WTC11 (cell line): Measurements from ENCODE around the gene ANTXR2. TPM values are rescaled to one million over a fixed set of nuclear protein-coding genes. Genes with fewer than 3 reads are reported as not detected.

ENCODE experiments used
- ATAC-seq: fragments of 200-7000 bp; cut with Tn5 transposase; 2 replicates; pipeline ENCODE4 v1.10.0; 2021; ENCODE audit warnings: mild to moderate bottlenecking, moderate library complexity
- CTCF ChIA-PET: fragments of 300-600 bp; sonication (Branson Sonifier 250); formaldehyde crosslinking; loops from one replicate; lab custom pipeline; 2021; ENCODE audit warnings: antibody characterized with exemption; lab: Charles Lee
- POLR2A ChIA-PET: fragments of 350-600 bp; sonication (Branson Sonifier 250); formaldehyde crosslinking; loops from one replicate; lab custom pipeline; 2021; ENCODE audit warnings: antibody characterized with exemption; lab: Charles Lee
- DNase-seq: peaks from one replicate; pipeline ENCODE4 v3.0.0; 2021; ENCODE audit warnings: low spot score
- H3K27ac Mint-ChIP-seq: 2 replicates; pipeline ENCODE4 v1.8.0; 2021; ENCODE audit warnings: mixed read lengths
- H3K27me3 Mint-ChIP-seq: 2 replicates; pipeline ENCODE4 v1.8.0; 2021; ENCODE audit warnings: low read depth, mild to moderate bottlenecking, moderate library complexity, mixed read lengths
- H3K36me3 Mint-ChIP-seq: 2 replicates; pipeline ENCODE4 v1.8.0; 2021; ENCODE audit warnings: mixed read lengths
- H3K4me1 Mint-ChIP-seq: 2 replicates; pipeline ENCODE4 v1.8.0; 2022; ENCODE audit warnings: mixed read lengths
- H3K4me3 Mint-ChIP-seq: 2 replicates; pipeline ENCODE4 v1.8.0; 2021; ENCODE audit warnings: mild to moderate bottlenecking, moderate library complexity, mixed read lengths
- H3K9me3 Mint-ChIP-seq: 2 replicates; pipeline ENCODE4 v1.8.0; 2021; ENCODE audit warnings: mixed read lengths
- CBFB ChIP-seq: sonication (generic); formaldehyde crosslinking; IDR thresholded peaks from 2 replicates; pipeline ENCODE4 v1.8.1; 2022; ENCODE audit warnings: mild to moderate bottlenecking, low read depth, missing genetic modification reagents
- CREM ChIP-seq: sonication (generic); formaldehyde crosslinking; IDR thresholded peaks from 2 replicates; pipeline ENCODE4 v1.8.1; 2022; ENCODE audit warnings: mild to moderate bottlenecking, missing genetic modification reagents, moderate library complexity
- FOXJ3 ChIP-seq: sonication (generic); formaldehyde crosslinking; IDR thresholded peaks from 2 replicates; pipeline ENCODE4 v1.9.0; 2021; ENCODE audit warnings: missing genetic modification reagents, mild to moderate bottlenecking, borderline replicate concordance
- FOXP1 ChIP-seq: sonication (generic); formaldehyde crosslinking; IDR thresholded peaks from 2 replicates; pipeline ENCODE4 v1.8.0; 2022; ENCODE audit warnings: missing genetic modification reagents, mild to moderate bottlenecking, moderate library complexity, borderline replicate concordance
- HMGA2 ChIP-seq: fragments of 250-450 bp; sonication (Bioruptor Pico); IDR thresholded peaks from 2 replicates; pipeline ENCODE4 v1.4.0; 2021; ENCODE audit warnings: mild to moderate bottlenecking, moderate library complexity
- JUN ChIP-seq: sonication (generic); formaldehyde crosslinking; IDR thresholded peaks from 2 replicates; pipeline ENCODE4 v1.8.0; 2023; ENCODE audit warnings: mild to moderate bottlenecking, missing genetic modification reagents
- NFE2L1 ChIP-seq: sonication (generic); formaldehyde crosslinking; IDR thresholded peaks from 2 replicates; pipeline ENCODE4 v1.8.1; 2023; ENCODE audit warnings: missing genetic modification reagents
- NR1H2 ChIP-seq: sonication (generic); formaldehyde crosslinking; IDR thresholded peaks from 2 replicates; pipeline ENCODE4 v1.9.0; 2021; ENCODE audit warnings: mild to moderate bottlenecking, moderate library complexity, missing genetic modification reagents
- NR3C1 ChIP-seq: sonication (generic); formaldehyde crosslinking; conservative IDR thresholded peaks from 2 replicates; pipeline ENCODE4 v1.8.1; 2023; ENCODE audit warnings: low read depth, mild to moderate bottlenecking, missing genetic modification reagents
- RORB ChIP-seq: fragments of 250-450 bp; sonication (Bioruptor Pico); IDR thresholded peaks from 2 replicates; pipeline ENCODE4 v1.9.0; 2021; ENCODE audit warnings: mild to moderate bottlenecking
- SMAD3 ChIP-seq: sonication (generic); formaldehyde crosslinking; IDR thresholded peaks from 2 replicates; pipeline ENCODE4 v1.8.0; 2022; ENCODE audit warnings: missing genetic modification reagents, mild to moderate bottlenecking, borderline replicate concordance
- TEAD1 ChIP-seq: sonication (generic); formaldehyde crosslinking; IDR thresholded peaks from 2 replicates; pipeline ENCODE4 v1.8.0; 2022; ENCODE audit warnings: mild to moderate bottlenecking, missing genetic modification reagents
- ZBTB21 ChIP-seq: sonication (generic); formaldehyde crosslinking; IDR thresholded peaks from 2 replicates; pipeline ENCODE4 v1.8.1; 2023; ENCODE audit warnings: mild to moderate bottlenecking, missing genetic modification reagents, borderline replicate concordance
- ZNF138 ChIP-seq: sonication (generic); formaldehyde crosslinking; conservative IDR thresholded peaks from 2 replicates; pipeline ENCODE4 v1.8.1; 2022; ENCODE audit warnings: mild to moderate bottlenecking, moderate library complexity, missing genetic modification reagents
- ZNF317 ChIP-seq: sonication (generic); formaldehyde crosslinking; IDR thresholded peaks from 2 replicates; pipeline ENCODE4 v1.8.1; 2023; ENCODE audit warnings: low read depth, mild to moderate bottlenecking, moderate library complexity, missing genetic modification reagents, borderline replicate concordance
- ZNF671 ChIP-seq: fragments of 250-450 bp; sonication (Bioruptor Pico); IDR thresholded peaks from 2 replicates; pipeline ENCODE4 v1.8.0; 2021; ENCODE audit warnings: mild to moderate bottlenecking
- total RNA-seq: library from RNA; stranded (reverse); gene quantifications from 3 replicates; pipeline ENCODE4 v1.2.3, GENCODE V29; 2021
- TF ChIP-seq, protein P1 (sequence below): sonication (generic); formaldehyde crosslinking; IDR thresholded peaks from 2 replicates; pipeline ENCODE4 v1.8.0; 2022; ENCODE audit warnings: mild to moderate bottlenecking, missing genetic modification reagents
- TF ChIP-seq, protein P2 (sequence below): sonication (generic); formaldehyde crosslinking; IDR thresholded peaks from 2 replicates; pipeline ENCODE4 v1.8.0; 2023; ENCODE audit warnings: missing genetic modification reagents
- TF ChIP-seq, protein P3 (sequence below): sonication (generic); formaldehyde crosslinking; IDR thresholded peaks from 2 replicates; pipeline ENCODE4 v1.8.1; 2023; ENCODE audit warnings: mild to moderate bottlenecking, missing genetic modification reagents
- TF ChIP-seq, protein P4 (sequence below): fragments of 250-450 bp; sonication (Bioruptor Pico); IDR thresholded peaks from 2 replicates; pipeline ENCODE4 v1.9.0; 2021; ENCODE audit warnings: moderate library complexity, mild to moderate bottlenecking, inconsistent platforms, borderline replicate concordance
- TF ChIP-seq, protein P5 (sequence below): fragments of 250-450 bp; sonication (Bioruptor Pico); IDR thresholded peaks from 2 replicates; pipeline ENCODE4 v1.8.0; 2021; ENCODE audit warnings: mild to moderate bottlenecking
- TF ChIP-seq, protein P6 (sequence below): fragments of 250-450 bp; sonication (Bioruptor Pico); IDR thresholded peaks from 2 replicates; pipeline ENCODE4 v1.9.0; 2021; ENCODE audit warnings: mild to moderate bottlenecking
- TF ChIP-seq, protein P7 (sequence below): sonication (generic); formaldehyde crosslinking; IDR thresholded peaks from 2 replicates; pipeline ENCODE4 v1.8.1; 2023; ENCODE audit warnings: mild to moderate bottlenecking, moderate library complexity, missing genetic modification reagents

ANTXR2 gene
- total RNA-seq, 1 experiment from 2014 or later = 9.9 TPM

DNA sequence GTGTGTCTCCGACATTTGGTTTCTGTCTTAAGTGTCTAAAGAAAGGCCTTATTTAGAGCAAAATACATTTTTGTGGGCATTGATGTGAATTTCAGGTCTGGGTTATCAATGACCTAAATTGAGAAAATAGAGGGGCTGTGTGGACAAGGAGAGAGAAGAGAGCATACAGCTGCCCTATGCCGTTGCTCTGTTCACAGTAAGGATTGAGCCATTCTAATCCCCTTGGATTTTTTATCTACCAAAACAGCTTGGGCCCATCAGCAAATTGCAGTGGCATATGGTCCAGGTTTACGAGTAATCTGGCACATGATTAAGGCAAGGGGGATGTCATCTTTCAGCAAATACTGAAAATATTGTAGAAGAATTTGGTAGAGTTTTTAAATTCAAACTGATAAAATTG is 210.2 kb downstream of the ANTXR2 start:
- no peak overlapping the region for H3K4me3 Mint-ChIP-seq
- no peak overlapping the region for H3K27ac Mint-ChIP-seq
- H3K4me1 Mint-ChIP-seq = no peaks in the 10 kb centered on the region; the same call in 1 of the 2 replicates
- no peak for DNase-seq
- TF ChIP-seq, protein P1, sequence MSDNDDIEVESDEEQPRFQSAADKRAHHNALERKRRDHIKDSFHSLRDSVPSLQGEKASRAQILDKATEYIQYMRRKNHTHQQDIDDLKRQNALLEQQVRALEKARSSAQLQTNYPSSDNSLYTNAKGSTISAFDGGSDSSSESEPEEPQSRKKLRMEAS (CRISPR knock-in tag) = no peak
- TF ChIP-seq NR1H2 (CRISPR knock-in tag) = no peak
- TF ChIP-seq, protein P2, sequence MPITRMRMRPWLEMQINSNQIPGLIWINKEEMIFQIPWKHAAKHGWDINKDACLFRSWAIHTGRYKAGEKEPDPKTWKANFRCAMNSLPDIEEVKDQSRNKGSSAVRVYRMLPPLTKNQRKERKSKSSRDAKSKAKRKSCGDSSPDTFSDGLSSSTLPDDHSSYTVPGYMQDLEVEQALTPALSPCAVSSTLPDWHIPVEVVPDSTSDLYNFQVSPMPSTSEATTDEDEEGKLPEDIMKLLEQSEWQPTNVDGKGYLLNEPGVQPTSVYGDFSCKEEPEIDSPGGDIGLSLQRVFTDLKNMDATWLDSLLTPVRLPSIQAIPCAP (CRISPR knock-in tag) = no peak
- no peak for TF ChIP-seq NR3C1 (CRISPR knock-in tag)
- TF ChIP-seq, protein P3, sequence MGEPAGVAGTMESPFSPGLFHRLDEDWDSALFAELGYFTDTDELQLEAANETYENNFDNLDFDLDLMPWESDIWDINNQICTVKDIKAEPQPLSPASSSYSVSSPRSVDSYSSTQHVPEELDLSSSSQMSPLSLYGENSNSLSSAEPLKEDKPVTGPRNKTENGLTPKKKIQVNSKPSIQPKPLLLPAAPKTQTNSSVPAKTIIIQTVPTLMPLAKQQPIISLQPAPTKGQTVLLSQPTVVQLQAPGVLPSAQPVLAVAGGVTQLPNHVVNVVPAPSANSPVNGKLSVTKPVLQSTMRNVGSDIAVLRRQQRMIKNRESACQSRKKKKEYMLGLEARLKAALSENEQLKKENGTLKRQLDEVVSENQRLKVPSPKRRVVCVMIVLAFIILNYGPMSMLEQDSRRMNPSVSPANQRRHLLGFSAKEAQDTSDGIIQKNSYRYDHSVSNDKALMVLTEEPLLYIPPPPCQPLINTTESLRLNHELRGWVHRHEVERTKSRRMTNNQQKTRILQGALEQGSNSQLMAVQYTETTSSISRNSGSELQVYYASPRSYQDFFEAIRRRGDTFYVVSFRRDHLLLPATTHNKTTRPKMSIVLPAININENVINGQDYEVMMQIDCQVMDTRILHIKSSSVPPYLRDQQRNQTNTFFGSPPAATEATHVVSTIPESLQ (CRISPR knock-in tag) = no peak
- no peak for TF ChIP-seq ZNF317 (CRISPR knock-in tag)
- TF ChIP-seq SMAD3 (CRISPR knock-in tag) = no peak
- TF ChIP-seq, protein P4, sequence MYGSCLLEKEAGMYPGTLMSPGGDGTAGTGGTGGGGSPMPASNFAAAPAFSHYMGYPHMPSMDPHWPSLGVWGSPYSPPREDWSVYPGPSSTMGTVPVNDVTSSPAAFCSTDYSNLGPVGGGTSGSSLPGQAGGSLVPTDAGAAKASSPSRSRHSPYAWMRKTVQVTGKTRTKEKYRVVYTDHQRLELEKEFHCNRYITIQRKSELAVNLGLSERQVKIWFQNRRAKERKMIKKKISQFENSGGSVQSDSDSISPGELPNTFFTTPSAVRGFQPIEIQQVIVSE (CRISPR knock-in tag) = no peak
- no peak for TF ChIP-seq ZBTB21 (CRISPR knock-in tag)
- no peak for TF ChIP-seq FOXP1 (CRISPR knock-in tag)
- no peak for TF ChIP-seq ZNF671
- no peak for TF ChIP-seq JUN (CRISPR knock-in tag)
- TF ChIP-seq HMGA2 (CRISPR knock-in tag) = no peak
- no peak for TF ChIP-seq CREM (CRISPR knock-in tag)
- TF ChIP-seq FOXJ3 (CRISPR knock-in tag) = no peak
- TF ChIP-seq, protein P5, sequence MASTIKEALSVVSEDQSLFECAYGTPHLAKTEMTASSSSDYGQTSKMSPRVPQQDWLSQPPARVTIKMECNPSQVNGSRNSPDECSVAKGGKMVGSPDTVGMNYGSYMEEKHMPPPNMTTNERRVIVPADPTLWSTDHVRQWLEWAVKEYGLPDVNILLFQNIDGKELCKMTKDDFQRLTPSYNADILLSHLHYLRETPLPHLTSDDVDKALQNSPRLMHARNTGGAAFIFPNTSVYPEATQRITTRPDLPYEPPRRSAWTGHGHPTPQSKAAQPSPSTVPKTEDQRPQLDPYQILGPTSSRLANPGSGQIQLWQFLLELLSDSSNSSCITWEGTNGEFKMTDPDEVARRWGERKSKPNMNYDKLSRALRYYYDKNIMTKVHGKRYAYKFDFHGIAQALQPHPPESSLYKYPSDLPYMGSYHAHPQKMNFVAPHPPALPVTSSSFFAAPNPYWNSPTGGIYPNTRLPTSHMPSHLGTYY (CRISPR knock-in tag) = no peak
- no peak for TF ChIP-seq CBFB (CRISPR knock-in tag)
- TF ChIP-seq TEAD1 (CRISPR knock-in tag) = no peak
- no peak for TF ChIP-seq NFE2L1 (CRISPR knock-in tag)
- POLR2A ChIA-PET = no interaction called here
- H3K36me3 Mint-ChIP-seq = no peaks in the 10 kb centered on the region
- H3K9me3 Mint-ChIP-seq = no peaks in the 10 kb centered on the region
- H3K27me3 Mint-ChIP-seq = no peaks in the 10 kb centered on the region
- ATAC-seq = no peak
- CTCF ChIA-PET = no interaction called here

DNA sequence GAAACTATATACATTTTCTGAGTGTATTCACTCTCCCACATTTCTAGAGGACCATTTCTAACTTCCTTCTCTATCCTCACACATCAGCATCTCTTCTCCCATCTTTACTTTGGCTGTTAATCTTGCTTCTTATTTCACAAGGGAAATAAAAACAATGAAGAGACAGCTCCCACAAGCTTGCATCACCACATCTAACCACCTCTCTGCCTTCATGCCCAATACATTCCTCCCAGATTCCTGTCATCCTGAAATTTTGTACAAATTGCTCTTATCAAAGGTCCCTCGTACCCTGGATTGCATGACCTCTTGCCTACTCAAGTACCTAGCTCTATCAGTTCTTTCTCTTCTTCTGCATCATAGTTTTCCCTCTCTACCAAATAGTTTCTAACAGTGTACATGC is 215.2 kb downstream of the ANTXR2 start:
- POLR2A ChIA-PET = no interaction called here
- peaks cover under 1% of the 10 kb centered on the region for H3K4me1 Mint-ChIP-seq
- no peak overlapping the region for H3K4me3 Mint-ChIP-seq
- H3K27me3 Mint-ChIP-seq = no peaks in the 10 kb centered on the region
- no peaks in the 10 kb centered on the region for H3K9me3 Mint-ChIP-seq
- no peak overlapping the region for H3K27ac Mint-ChIP-seq
- ATAC-seq = no peak
- no peak for DNase-seq
- no peak for TF ChIP-seq RORB (CRISPR knock-in tag)
- TF ChIP-seq ZNF671 = no peak
- TF ChIP-seq, all 79 proteins: peak for 0
- no peaks in the 10 kb centered on the region for H3K36me3 Mint-ChIP-seq
- CTCF ChIA-PET = no interaction called here

DNA sequence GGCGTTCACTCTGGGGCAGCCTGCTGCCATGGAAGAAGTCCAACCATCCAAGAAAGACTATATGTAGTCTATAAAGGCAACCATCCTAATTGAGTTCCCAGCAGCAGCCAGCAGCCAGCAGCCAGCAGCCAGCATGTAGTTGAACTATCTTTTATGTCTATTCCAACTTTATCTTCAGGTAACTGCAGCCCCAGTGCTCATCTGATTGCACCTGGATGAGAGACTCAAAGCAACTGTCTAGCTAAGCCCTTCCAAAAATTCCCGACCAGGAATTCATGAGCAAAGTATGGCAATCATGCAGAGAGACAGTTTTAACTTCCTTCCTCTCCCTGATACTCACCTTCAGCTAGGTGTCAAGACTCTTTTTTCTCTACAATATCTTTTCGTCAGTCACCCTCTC is 216.8 kb downstream of the ANTXR2 start:
- no peaks in the 10 kb centered on the region for H3K36me3 Mint-ChIP-seq
- no peaks in the 10 kb centered on the region for H3K27me3 Mint-ChIP-seq
- H3K4me1 Mint-ChIP-seq = peaks cover 9% of the 10 kb centered on the region
- POLR2A ChIA-PET = no interaction called here
- CTCF ChIA-PET = no interaction called here
- DNase-seq = no peak
- no peak for ATAC-seq
- H3K4me3 Mint-ChIP-seq = no peak overlapping the region
- no peaks in the 10 kb centered on the region for H3K9me3 Mint-ChIP-seq
- no peak overlapping the region for H3K27ac Mint-ChIP-seq
- no peak for TF ChIP-seq ZNF138 (CRISPR knock-in tag)
- TF ChIP-seq, protein P6, sequence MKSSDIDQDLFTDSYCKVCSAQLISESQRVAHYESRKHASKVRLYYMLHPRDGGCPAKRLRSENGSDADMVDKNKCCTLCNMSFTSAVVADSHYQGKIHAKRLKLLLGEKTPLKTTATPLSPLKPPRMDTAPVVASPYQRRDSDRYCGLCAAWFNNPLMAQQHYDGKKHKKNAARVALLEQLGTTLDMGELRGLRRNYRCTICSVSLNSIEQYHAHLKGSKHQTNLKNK (CRISPR knock-in tag) = no peak
- TF ChIP-seq, protein P7, sequence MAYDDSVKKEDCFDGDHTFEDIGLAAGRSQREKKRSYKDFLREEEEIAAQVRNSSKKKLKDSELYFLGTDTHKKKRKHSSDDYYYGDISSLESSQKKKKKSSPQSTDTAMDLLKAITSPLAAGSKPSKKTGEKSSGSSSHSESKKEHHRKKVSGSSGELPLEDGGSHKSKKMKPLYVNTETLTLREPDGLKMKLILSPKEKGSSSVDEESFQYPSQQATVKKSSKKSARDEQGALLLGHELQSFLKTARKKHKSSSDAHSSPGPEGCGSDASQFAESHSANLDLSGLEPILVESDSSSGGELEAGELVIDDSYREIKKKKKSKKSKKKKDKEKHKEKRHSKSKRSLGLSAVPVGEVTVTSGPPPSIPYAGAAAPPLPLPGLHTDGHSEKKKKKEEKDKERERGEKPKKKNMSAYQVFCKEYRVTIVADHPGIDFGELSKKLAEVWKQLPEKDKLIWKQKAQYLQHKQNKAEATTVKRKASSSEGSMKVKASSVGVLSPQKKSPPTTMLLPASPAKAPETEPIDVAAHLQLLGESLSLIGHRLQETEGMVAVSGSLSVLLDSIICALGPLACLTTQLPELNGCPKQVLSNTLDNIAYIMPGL (CRISPR knock-in tag) = no peak
- TF ChIP-seq NR1H2 (CRISPR knock-in tag) = no peak
